Endothelial cell (in vitro differentiated cells): Measurements from ENCODE around the gene ALKBH5. TPM values are rescaled to one million over a fixed set of nuclear protein-coding genes. Genes with fewer than 3 reads are reported as not detected.

ENCODE experiments used
- DNase-seq: peaks from one replicate; pipeline ENCODE4 v3.0.0; 2021; ENCODE audit warnings: low spot score
- H3K27ac Mint-ChIP-seq: one replicate; pipeline ENCODE4 v1.8.0; 2021; ENCODE audit warnings: mixed read lengths, inconsistent platforms; ENCODE audit not compliant: unreplicated experiment
- H3K27me3 Mint-ChIP-seq: one replicate; pipeline ENCODE4 v1.8.0; 2021; ENCODE audit warnings: mild to moderate bottlenecking, moderate library complexity, mixed read lengths, inconsistent platforms; ENCODE audit not compliant: unreplicated experiment
- H3K36me3 Mint-ChIP-seq: one replicate; pipeline ENCODE4 v1.8.0; 2021; ENCODE audit warnings: mild to moderate bottlenecking, low read depth, mixed read lengths, inconsistent platforms; ENCODE audit not compliant: unreplicated experiment
- H3K4me1 Mint-ChIP-seq: one replicate; pipeline ENCODE4 v1.8.0; 2021; ENCODE audit warnings: mild to moderate bottlenecking, mixed read lengths, inconsistent platforms; ENCODE audit not compliant: unreplicated experiment
- H3K4me3 Mint-ChIP-seq: one replicate; pipeline ENCODE4 v1.8.0; 2021; ENCODE audit warnings: mild to moderate bottlenecking, mixed read lengths, inconsistent platforms; ENCODE audit not compliant: unreplicated experiment
- H3K9me3 Mint-ChIP-seq: one replicate; pipeline ENCODE4 v1.8.0; 2021; ENCODE audit warnings: mixed read lengths, inconsistent platforms; ENCODE audit not compliant: unreplicated experiment
- total RNA-seq: library from RNA; stranded (reverse); fragmentation: NEBNext Ultra II Directional; extraction: Animal tissue kit (Norgen Biotek cat#: 25700); gene quantifications from one replicate; pipeline ENCODE4 v1.2.1, GENCODE V29; 2021; ENCODE audit not compliant: unreplicated experiment
- TF ChIP-seq, protein P1 (sequence below): fragments of 200-600 bp; sonication (generic); IDR thresholded peaks from one replicate; pipeline ENCODE4 v1.5.0; 2021; ENCODE audit warnings: antibody characterized with exemption; ENCODE audit not compliant: unreplicated experiment

Gene ALKBH5
- total RNA-seq, 1 donor from 2014 or later = 55.3 TPM

DNA sequence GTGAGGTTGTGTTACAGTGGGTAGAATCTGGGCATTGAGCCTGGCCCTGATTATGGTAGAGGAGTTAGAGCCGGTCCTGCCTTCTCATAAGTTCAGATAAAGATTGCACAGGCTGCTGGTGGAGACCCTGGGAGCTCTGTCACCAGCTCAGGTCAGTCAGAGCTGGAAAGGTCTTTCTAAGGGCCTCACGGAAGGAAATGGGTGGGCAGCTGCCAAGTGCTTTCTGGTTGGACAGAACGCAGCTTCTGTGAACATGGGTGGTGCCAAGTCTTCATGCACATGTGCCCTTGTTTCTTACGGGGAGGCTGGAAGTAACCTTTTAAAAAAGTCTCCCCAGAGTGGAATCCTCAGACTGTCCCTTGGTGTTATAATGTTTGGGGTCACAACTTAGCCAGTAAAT is 14.9 kb downstream of the ALKBH5 start:
- peaks cover 2% of the 10 kb centered on the region for H3K27me3 Mint-ChIP-seq
- no peaks in the 10 kb centered on the region for H3K4me1 Mint-ChIP-seq
- TF ChIP-seq, protein P1, sequence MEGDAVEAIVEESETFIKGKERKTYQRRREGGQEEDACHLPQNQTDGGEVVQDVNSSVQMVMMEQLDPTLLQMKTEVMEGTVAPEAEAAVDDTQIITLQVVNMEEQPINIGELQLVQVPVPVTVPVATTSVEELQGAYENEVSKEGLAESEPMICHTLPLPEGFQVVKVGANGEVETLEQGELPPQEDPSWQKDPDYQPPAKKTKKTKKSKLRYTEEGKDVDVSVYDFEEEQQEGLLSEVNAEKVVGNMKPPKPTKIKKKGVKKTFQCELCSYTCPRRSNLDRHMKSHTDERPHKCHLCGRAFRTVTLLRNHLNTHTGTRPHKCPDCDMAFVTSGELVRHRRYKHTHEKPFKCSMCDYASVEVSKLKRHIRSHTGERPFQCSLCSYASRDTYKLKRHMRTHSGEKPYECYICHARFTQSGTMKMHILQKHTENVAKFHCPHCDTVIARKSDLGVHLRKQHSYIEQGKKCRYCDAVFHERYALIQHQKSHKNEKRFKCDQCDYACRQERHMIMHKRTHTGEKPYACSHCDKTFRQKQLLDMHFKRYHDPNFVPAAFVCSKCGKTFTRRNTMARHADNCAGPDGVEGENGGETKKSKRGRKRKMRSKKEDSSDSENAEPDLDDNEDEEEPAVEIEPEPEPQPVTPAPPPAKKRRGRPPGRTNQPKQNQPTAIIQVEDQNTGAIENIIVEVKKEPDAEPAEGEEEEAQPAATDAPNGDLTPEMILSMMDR = no peak
- peaks cover 33% of the 10 kb centered on the region for H3K36me3 Mint-ChIP-seq
- H3K9me3 Mint-ChIP-seq = no peaks in the 10 kb centered on the region
- H3K27ac Mint-ChIP-seq = peak overlapping the region; percentile 27
- H3K4me3 Mint-ChIP-seq = peak overlapping the region; percentile 29
- no peak for DNase-seq

DNA sequence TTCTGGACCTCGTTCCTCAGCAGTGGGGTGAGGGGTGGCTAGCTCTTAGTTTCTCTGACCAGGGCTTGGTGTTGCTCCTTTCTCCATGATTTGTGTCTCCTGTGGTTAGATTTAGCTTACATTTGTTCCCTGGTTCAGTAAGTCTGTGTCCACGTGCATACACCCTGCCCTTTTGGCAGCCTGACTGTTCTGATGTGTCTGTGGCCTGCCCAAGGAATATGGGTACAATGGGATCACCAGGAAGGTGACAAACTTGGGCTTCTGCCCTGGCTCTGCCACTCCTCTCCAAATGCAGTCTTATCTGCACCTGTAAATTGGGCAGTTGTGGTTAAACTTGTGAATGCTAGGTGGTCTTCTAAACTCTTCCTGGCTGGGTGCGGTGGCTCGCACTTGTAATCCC is 17.5 kb downstream of the ALKBH5 start:
- no peak overlapping the region for H3K27ac Mint-ChIP-seq
- DNase-seq = no peak
- H3K36me3 Mint-ChIP-seq = peaks cover 31% of the 10 kb centered on the region
- H3K9me3 Mint-ChIP-seq = no peaks in the 10 kb centered on the region
- TF ChIP-seq, protein P1 = no peak
- peaks cover 4% of the 10 kb centered on the region for H3K27me3 Mint-ChIP-seq
- H3K4me1 Mint-ChIP-seq = no peaks in the 10 kb centered on the region
- no peak overlapping the region for H3K4me3 Mint-ChIP-seq

DNA sequence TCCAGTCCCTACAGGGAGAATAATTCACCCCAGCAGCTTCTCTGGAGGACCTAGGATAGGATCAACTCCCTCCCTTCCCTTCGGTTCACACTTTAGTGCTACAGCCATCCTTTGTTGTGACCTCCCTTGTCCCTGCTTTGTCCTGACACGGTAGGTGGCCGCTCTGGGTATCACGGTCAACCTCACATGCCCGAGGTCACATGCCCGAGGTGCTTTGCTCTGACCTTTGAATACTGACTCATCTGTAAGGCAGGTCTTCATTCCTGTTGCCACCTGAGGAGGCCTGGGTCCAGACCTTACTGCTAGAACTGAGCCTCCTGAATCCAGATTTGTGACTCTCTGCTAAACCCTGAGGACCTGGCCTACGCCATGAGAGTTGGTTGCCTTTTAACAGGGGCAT is 19.7 kb downstream of the ALKBH5 start:
- Mint-ChIP-seq H3K36me3 (peaks cover 30% of the 10 kb centered on the region), H3K9me3 (no peaks in the 10 kb centered on the region), H3K4me3 (no peak overlapping the region), H3K4me1 (no peaks in the 10 kb centered on the region), H3K27ac (no peak overlapping the region), H3K27me3 (peaks cover 8% of the 10 kb centered on the region)
- TF ChIP-seq, protein P1 = no peak
- DNase-seq = no peak

DNA sequence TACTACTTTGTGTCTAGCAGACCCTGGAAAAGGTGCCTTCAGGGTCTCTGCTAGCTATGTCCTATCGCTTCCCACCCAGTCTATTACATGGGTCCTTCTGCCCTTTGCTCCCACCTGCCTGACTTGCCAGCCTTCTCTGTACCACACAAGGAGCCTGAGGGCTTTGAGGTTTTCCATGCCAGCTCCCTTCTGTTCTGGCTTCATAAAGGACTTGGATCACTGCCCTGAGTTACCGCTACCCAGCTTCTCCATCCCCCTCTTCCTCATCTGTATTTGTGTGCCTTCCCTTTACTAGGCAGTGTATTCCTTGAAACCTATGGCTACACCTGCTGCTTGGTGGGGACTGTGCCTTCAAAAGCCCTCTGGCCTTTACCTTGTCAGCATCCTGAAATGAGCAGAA is 22.2 kb downstream of the ALKBH5 start:
- peaks cover 31% of the 10 kb centered on the region for H3K36me3 Mint-ChIP-seq
- TF ChIP-seq, protein P1 = no peak

DNA sequence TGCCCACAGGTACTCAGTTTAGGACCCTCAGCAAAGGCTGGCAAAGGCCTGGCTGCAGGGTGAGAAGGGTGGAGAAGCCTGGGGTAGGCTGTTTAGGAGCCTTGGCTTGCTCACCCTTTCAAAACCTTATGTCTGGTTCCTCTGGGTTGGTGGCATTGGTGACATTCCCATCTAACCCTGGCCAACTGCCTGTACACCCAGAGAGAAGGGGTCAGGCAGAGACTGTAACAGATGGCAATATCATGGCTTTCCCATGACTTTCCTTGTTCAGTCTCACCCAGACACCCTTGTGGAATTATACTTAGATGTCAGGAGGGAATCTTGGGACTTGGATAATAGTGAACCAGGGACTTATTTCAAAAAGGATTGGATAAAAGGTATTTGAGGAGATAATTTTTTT is 23.3 kb downstream of the ALKBH5 start:
- TF ChIP-seq, protein P1 = no peak
- no peaks in the 10 kb centered on the region for H3K9me3 Mint-ChIP-seq
- no peak for DNase-seq
- peaks cover 5% of the 10 kb centered on the region for H3K27me3 Mint-ChIP-seq
- no peaks in the 10 kb centered on the region for H3K4me1 Mint-ChIP-seq
- peaks cover 27% of the 10 kb centered on the region for H3K36me3 Mint-ChIP-seq
- H3K4me3 Mint-ChIP-seq = no peak overlapping the region
- H3K27ac Mint-ChIP-seq = no peak overlapping the region

More for the DNA sequence above, 22.2 kb downstream of the ALKBH5 start:
- Mint-ChIP-seq H3K4me1 (no peaks in the 10 kb centered on the region), H3K4me3 (peak overlapping the region; percentile 23), H3K9me3 (no peaks in the 10 kb centered on the region), H3K27ac (no peak overlapping the region), H3K27me3 (peaks cover 6% of the 10 kb centered on the region)
- no peak for DNase-seq
